PFSK-1 (cell line): Measurements from ENCODE around the gene CACHD1. TPM values are rescaled to one million over a fixed set of nuclear protein-coding genes. Genes with fewer than 3 reads are reported as not detected.

Experiments
- FOXP2 ChIP-seq: optimal IDR thresholded peaks from 2 replicates; pipeline ENCODE3; 2011; ENCODE audit warnings: borderline replicate concordance, control low read depth, inconsistent platforms; ENCODE audit not compliant: insufficient read depth; ENCODE audit errors: extremely low read length, extremely low read depth
- POLR2AphosphoS5 ChIP-seq: IDR thresholded peaks from 2 replicates; pipeline ENCODE4 v1.6.1; 2012; ENCODE audit warnings: low read depth, mild to moderate bottlenecking, control low read depth, low read length, moderate library complexity
- SIN3A ChIP-seq: IDR thresholded peaks from 2 replicates; pipeline ENCODE4 v1.6.1; 2012; ENCODE audit warnings: mild to moderate bottlenecking, low read length, moderate library complexity, borderline replicate concordance; ENCODE audit not compliant: insufficient read depth
- TAF1 ChIP-seq: IDR thresholded peaks from 2 replicates; pipeline ENCODE4 v1.6.1; 2012; ENCODE audit warnings: low read length, control low read depth, borderline replicate concordance; ENCODE audit not compliant: insufficient read depth
- polyA plus RNA-seq: library from polyadenylated mRNA; unstranded; fragments of >200 nt; gene quantifications from one replicate; pipeline ENCODE4 v1.2.1, GENCODE V29; 2012; ENCODE audit warnings: low read depth, missing spikeins; ENCODE audit not compliant: insufficient read length
- TF ChIP-seq, protein P1 (sequence below), 2 experiments: IDR thresholded peaks; 2 replicates each; pipeline versions ENCODE4 v1.6.1 to v1.8.0; 2011 to 2012; ENCODE audit warnings: low read depth in 2 of 2, low read length in 2 of 2, control low read depth in 1 of 2, inconsistent platforms in 1 of 2, mild to moderate bottlenecking in 1 of 2, moderate library complexity in 1 of 2; ENCODE audit not compliant: insufficient read depth in 1 of 2

The CACHD1 gene
- 3.2 TPM for polyA plus RNA-seq

DNA sequence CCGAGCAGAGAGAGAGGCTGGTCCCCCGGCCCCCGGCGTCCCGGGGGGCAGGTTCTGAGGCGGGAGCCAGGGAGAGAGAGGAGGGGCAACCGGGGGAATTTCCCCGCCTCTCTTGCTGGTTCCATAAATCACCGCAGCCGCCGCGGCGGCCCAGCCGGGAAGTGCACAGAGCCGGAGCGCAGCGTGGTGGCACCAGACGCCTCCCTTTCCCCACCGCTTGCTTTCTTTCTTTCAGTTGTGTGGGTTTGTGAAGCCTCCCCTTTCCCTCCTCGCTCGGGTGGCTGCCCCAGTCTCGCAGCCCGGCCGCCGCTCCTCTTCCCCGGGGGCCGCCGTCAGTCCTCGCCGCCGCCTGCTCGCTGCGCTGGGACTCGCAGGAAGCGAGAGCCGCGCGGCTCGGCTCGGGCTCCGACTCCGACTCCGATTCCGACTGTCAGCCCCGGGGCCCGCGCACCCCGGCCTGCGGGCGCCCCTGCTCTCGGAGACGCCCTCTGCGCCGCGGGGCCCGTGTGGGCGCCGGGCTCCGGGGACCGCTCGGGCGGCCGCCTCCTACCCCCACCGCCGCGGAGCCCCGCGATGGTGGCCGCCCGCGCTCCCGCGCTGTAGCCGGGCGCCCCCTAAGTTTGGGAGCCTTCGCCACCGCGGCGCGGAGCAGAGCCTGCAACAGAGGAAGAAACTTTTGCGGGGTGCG is at the start of gene CACHD1:
CACHD1 (plus strand) TSS at position 153 of the 688 bp plus-strand sequence. CDS start 616 bp downstream, outside the sequence.
- TF ChIP-seq FOXP2 (no peak), SIN3A (no peak), TAF1 (peak; percentile 59; the same call in 1 of the 2 replicates), POLR2AphosphoS5 (peak; percentile 75)
- TF ChIP-seq, protein P1, sequence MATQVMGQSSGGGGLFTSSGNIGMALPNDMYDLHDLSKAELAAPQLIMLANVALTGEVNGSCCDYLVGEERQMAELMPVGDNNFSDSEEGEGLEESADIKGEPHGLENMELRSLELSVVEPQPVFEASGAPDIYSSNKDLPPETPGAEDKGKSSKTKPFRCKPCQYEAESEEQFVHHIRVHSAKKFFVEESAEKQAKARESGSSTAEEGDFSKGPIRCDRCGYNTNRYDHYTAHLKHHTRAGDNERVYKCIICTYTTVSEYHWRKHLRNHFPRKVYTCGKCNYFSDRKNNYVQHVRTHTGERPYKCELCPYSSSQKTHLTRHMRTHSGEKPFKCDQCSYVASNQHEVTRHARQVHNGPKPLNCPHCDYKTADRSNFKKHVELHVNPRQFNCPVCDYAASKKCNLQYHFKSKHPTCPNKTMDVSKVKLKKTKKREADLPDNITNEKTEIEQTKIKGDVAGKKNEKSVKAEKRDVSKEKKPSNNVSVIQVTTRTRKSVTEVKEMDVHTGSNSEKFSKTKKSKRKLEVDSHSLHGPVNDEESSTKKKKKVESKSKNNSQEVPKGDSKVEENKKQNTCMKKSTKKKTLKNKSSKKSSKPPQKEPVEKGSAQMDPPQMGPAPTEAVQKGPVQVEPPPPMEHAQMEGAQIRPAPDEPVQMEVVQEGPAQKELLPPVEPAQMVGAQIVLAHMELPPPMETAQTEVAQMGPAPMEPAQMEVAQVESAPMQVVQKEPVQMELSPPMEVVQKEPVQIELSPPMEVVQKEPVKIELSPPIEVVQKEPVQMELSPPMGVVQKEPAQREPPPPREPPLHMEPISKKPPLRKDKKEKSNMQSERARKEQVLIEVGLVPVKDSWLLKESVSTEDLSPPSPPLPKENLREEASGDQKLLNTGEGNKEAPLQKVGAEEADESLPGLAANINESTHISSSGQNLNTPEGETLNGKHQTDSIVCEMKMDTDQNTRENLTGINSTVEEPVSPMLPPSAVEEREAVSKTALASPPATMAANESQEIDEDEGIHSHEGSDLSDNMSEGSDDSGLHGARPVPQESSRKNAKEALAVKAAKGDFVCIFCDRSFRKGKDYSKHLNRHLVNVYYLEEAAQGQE (IDR thresholded peaks at IDR 0.05; ENCODE audit: insufficient read depth in 1 of 2, low read depth in 2 of 2, low read length in 2 of 2) = no peak

- TF ChIP-seq, protein P1 (IDR thresholded peaks at IDR 0.05; ENCODE audit: insufficient read depth in 1 of 2, low read depth in 2 of 2, low read length in 2 of 2) = no peak
- no peak for TF ChIP-seq POLR2AphosphoS5
- no peak for TF ChIP-seq TAF1
- TF ChIP-seq SIN3A = no peak
- TF ChIP-seq FOXP2 = no peak
Measured at GRCh38 chr1:64421377-64421776, 48.6 kb upstream of the CACHD1 start.

DNA sequence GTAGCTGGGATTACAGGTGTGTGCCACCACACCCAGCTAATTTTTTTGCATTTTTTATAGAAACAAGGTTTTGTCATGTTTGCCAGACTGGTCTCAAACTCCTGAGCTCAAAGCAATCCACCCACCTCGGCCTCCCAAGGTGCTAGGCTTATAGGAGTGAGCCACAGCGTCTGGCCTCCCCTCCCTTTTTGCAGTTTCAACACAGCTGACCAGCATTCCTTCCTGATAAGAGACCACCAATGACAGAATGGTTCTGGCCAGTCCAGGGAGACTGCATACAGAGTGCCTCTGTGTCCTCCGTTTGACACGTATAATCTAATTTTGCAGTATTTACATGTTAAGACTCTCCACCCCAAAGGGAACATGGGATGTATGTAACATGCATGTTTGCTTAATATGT is 46.4 kb upstream of the CACHD1 start:
- TF ChIP-seq FOXP2 = no peak
- TF ChIP-seq, protein P1 (IDR thresholded peaks at IDR 0.05; ENCODE audit: insufficient read depth in 1 of 2, low read depth in 2 of 2, low read length in 2 of 2) = no peak
- no peak for TF ChIP-seq POLR2AphosphoS5
- TF ChIP-seq TAF1 = no peak
- no peak for TF ChIP-seq SIN3A

- TF ChIP-seq TAF1 (no peak), SIN3A (no peak), FOXP2 (no peak), POLR2AphosphoS5 (no peak)
- TF ChIP-seq, protein P1 (IDR thresholded peaks at IDR 0.05; ENCODE audit: insufficient read depth in 1 of 2, low read depth in 2 of 2, low read length in 2 of 2) = no peak
Measured at GRCh38 chr1:64424412-64424811, 45.5 kb upstream of the CACHD1 start.
